H1 (cell line): ENCODE results near the gene FAM174B. TPM values are rescaled to one million over a fixed set of nuclear protein-coding genes. Genes with fewer than 3 reads are reported as not detected.

Experiments
- CTCF ChIA-PET: fragments of 300-600 bp; sonication (Branson Sonifier 250); formaldehyde crosslinking; loops from one replicate; lab custom pipeline; 2021; ENCODE audit not compliant: partially characterized antibody; lab: Charles Lee
- POLR2A ChIA-PET: fragments of 300-600 bp; sonication (Branson Sonifier 250); formaldehyde crosslinking; loops from one replicate; lab custom pipeline; 2021; ENCODE audit warnings: inconsistent platforms; ENCODE audit not compliant: partially characterized antibody; lab: Charles Lee
- DNase-seq, 2 experiments: peaks; one replicate each; pipeline versions ENCODE4 v3.0.0 to v3.0.0-alpha.2; 2010 to 2022; ENCODE audit warnings: low spot score in 2 of 2, low read depth in 1 of 2, mixed read lengths in 1 of 2
- FAIRE-seq: peaks from 2 replicates; lab custom pipeline; 2011; peaks lifted over from hg19 to GRCh38; lab: Jason Lieb, UNC
- H2AFZ ChIP-seq: 2 replicates; pipeline ENCODE4 v1.8.1; 2012; ENCODE audit warnings: low read length, inconsistent platforms
- H2AK5ac ChIP-seq: 2 replicates; pipeline ENCODE4 v1.6.1; 2013; ENCODE audit warnings: low read depth, low read length
- H2BK120ac ChIP-seq: replicated peaks from 2 replicates; pipeline ENCODE3; 2013; ENCODE audit warnings: low read depth, low read length, inconsistent platforms
- H2BK12ac ChIP-seq: 2 replicates; pipeline ENCODE4 v1.6.1; 2013; ENCODE audit warnings: low read depth, low read length
- H2BK15ac ChIP-seq: 2 replicates; pipeline ENCODE4 v1.6.1; 2013; ENCODE audit warnings: low read length
- H2BK20ac ChIP-seq: 2 replicates; pipeline ENCODE4 v1.6.1; 2013; ENCODE audit warnings: low read length
- H2BK5ac ChIP-seq: 2 replicates; pipeline ENCODE4 v1.6.1; 2013; ENCODE audit warnings: low read depth, low read length
- H3K14ac ChIP-seq: 2 replicates; pipeline ENCODE4 v1.6.1; 2013; ENCODE audit warnings: inconsistent platforms; ENCODE audit not compliant: insufficient read length
- H3K18ac ChIP-seq: 2 replicates; pipeline ENCODE4 v1.6.1; 2013; ENCODE audit warnings: low read length; ENCODE audit errors: extremely low read depth
- H3K23ac ChIP-seq: 2 replicates; pipeline ENCODE4 v1.6.1; 2013; ENCODE audit warnings: inconsistent platforms; ENCODE audit not compliant: insufficient read length
- H3K23me2 ChIP-seq: 2 replicates; pipeline ENCODE4 v1.6.1; 2013; ENCODE audit warnings: low read depth, low read length
- H3K27ac ChIP-seq: 2 replicates; pipeline ENCODE4 v1.6.1; 2011; ENCODE audit warnings: low read depth, low read length, inconsistent platforms
- H3K27me3 ChIP-seq, 4 experiments: replicated peaks in 1 of 4; 1 replicate in 1 of 4; 2 replicates in 3 of 4; pipeline versions ENCODE4 v1.6.1 to v1.8.1; 2011 to 2013; ENCODE audit warnings: low read length in 3 of 4, mild to moderate bottlenecking in 3 of 4, inconsistent platforms in 2 of 4, mixed read lengths in 2 of 4, moderate library complexity in 1 of 4; ENCODE audit not compliant: control insufficient read depth in 3 of 4, insufficient read depth in 3 of 4; ENCODE audit errors: extremely low read depth in 1 of 4
- H3K36me3 ChIP-seq, 4 experiments: 2 replicates each; pipeline versions ENCODE4 v1.6.1 to v1.8.1; 2011 to 2013; ENCODE audit warnings: mild to moderate bottlenecking in 4 of 4, low read length in 3 of 4, moderate library complexity in 2 of 4, control low read depth in 1 of 4, inconsistent platforms in 1 of 4; ENCODE audit not compliant: insufficient read depth in 4 of 4, control insufficient read depth in 2 of 4
- H3K4ac ChIP-seq: replicated peaks from 2 replicates; pipeline ENCODE3; 2013; ENCODE audit warnings: low read length, low read depth, mixed read lengths, inconsistent platforms; ENCODE audit not compliant: insufficient read length
- H3K4me1 ChIP-seq, 4 experiments: replicated peaks in 1 of 4; 1 replicate in 1 of 4; 2 replicates in 3 of 4; pipeline versions ENCODE4 v1.6.1 to v1.8.1; 2011 to 2013; ENCODE audit warnings: low read length in 3 of 4, inconsistent platforms in 2 of 4, mixed read lengths in 1 of 4; ENCODE audit not compliant: insufficient read depth in 4 of 4, control insufficient read depth in 3 of 4
- H3K4me2 ChIP-seq, 2 experiments: 2 replicates each; pipeline versions ENCODE4 v1.6.1 to v1.8.1; 2011 to 2013; ENCODE audit warnings: low read depth in 2 of 2, low read length in 2 of 2, control low read depth in 1 of 2, inconsistent platforms in 1 of 2, mild to moderate bottlenecking in 1 of 2; ENCODE audit not compliant: insufficient read depth in 1 of 2
- H3K4me3 ChIP-seq, 4 experiments: fragments of 200-600, 300-600 bp in 1 of 4; sonication (generic), shearing (Covaris generic), sonication (Bioruptor Twin) in 1 of 4; 2 replicates each; pipeline versions ENCODE4 v1.5.1 to v1.8.1; 2011 to 2016; ENCODE audit warnings: low read length in 4 of 4, low read depth in 3 of 4, control low read depth in 2 of 4, inconsistent platforms in 2 of 4, mild to moderate bottlenecking in 2 of 4, mixed read lengths in 1 of 4, moderate library complexity in 1 of 4; ENCODE audit not compliant: insufficient read depth in 2 of 4; ENCODE audit errors: extremely low read depth in 1 of 4
- H3K56ac ChIP-seq: replicated peaks from 2 replicates; pipeline ENCODE3; 2013; ENCODE audit warnings: low read depth, mild to moderate bottlenecking, mixed read lengths, low read length, inconsistent platforms; ENCODE audit not compliant: insufficient read length
- H3K79me1 ChIP-seq: 2 replicates; pipeline ENCODE4 v1.6.1; 2013; ENCODE audit warnings: low read depth, low read length, control low read depth
- H3K79me2 ChIP-seq, 2 experiments: 2 replicates each; pipeline versions ENCODE4 v1.6.1 to v1.8.1; 2012 to 2013; ENCODE audit warnings: low read length in 2 of 2, mild to moderate bottlenecking in 2 of 2, inconsistent platforms in 1 of 2; ENCODE audit not compliant: insufficient read depth in 2 of 2, control insufficient read depth in 1 of 2
- H3K9ac ChIP-seq, 4 experiments: replicated peaks in 1 of 4; 1 replicate in 1 of 4; 2 replicates in 3 of 4; pipeline versions ENCODE4 v1.6.1 to v1.8.1; 2011 to 2013; ENCODE audit warnings: low read depth in 3 of 4, low read length in 3 of 4, control low read depth in 2 of 4, mild to moderate bottlenecking in 2 of 4, moderate library complexity in 2 of 4, inconsistent platforms in 1 of 4; ENCODE audit errors: extremely low read depth in 1 of 4
- H3K9me3 ChIP-seq, 2 experiments: 2 replicates each; pipeline versions ENCODE4 v1.6.1 to v1.8.1; 2012 to 2013; ENCODE audit warnings: mild to moderate bottlenecking in 2 of 2, moderate library complexity in 2 of 2, control low read depth in 1 of 2, inconsistent platforms in 1 of 2, low read depth in 1 of 2, low read length in 1 of 2, mixed read lengths in 1 of 2; ENCODE audit not compliant: insufficient read depth in 2 of 2
- H4K20me1 ChIP-seq, 2 experiments: replicated peaks in 1 of 2; 2 replicates each; pipeline versions ENCODE3 to v1.8.1; 2011 to 2013; ENCODE audit warnings: inconsistent platforms in 2 of 2, low read length in 2 of 2, mild to moderate bottlenecking in 1 of 2; ENCODE audit not compliant: insufficient read depth in 2 of 2, control insufficient read depth in 1 of 2
- H4K5ac ChIP-seq: 2 replicates; pipeline ENCODE4 v1.6.1; 2013; ENCODE audit warnings: low read length, low read depth, mixed read lengths, inconsistent platforms; ENCODE audit not compliant: insufficient read length
- H4K8ac ChIP-seq: 2 replicates; pipeline ENCODE4 v1.8.0; 2013; ENCODE audit warnings: mild to moderate bottlenecking, moderate library complexity, low read length, inconsistent platforms; ENCODE audit not compliant: insufficient read depth; ENCODE audit errors: extremely low read depth
- H4K91ac ChIP-seq: replicated peaks from 2 replicates; pipeline ENCODE3; 2013; ENCODE audit warnings: low read length, mixed read lengths, inconsistent platforms; ENCODE audit not compliant: insufficient read length
- BACH1 ChIP-seq: IDR thresholded peaks from 2 replicates; pipeline ENCODE4 v1.6.1; 2012; ENCODE audit warnings: low read length, improper control_type of control experiment
- CBX5 ChIP-seq: fragments of 300-800, 300-1000 bp; sonication (generic); IDR thresholded peaks from 2 replicates; pipeline ENCODE4 v1.7.1; 2016; ENCODE audit warnings: antibody characterized with exemption, low read length, low read depth
- EZH2 ChIP-seq: fragments of 200-600 bp; sonication (generic); IDR thresholded peaks from 2 replicates; pipeline ENCODE4 v1.7.1; 2012; ENCODE audit warnings: low read depth, mild to moderate bottlenecking, moderate library complexity, low read length, inconsistent platforms; ENCODE audit not compliant: severe bottlenecking
- GTF2F1 ChIP-seq: IDR thresholded peaks from 2 replicates; pipeline ENCODE4 v1.6.1; 2012; ENCODE audit warnings: low read depth, low read length, improper control_type of control experiment, borderline replicate concordance
- HDAC2 ChIP-seq, 2 experiments: fragments of 300-600 bp in 1 of 2; sonication (generic) in 1 of 2; IDR thresholded peaks; 2 replicates each; pipeline ENCODE4 v1.6.1; 2011 to 2012; ENCODE audit warnings: low read depth in 2 of 2, low read length in 2 of 2, mild to moderate bottlenecking in 2 of 2, moderate library complexity in 2 of 2, borderline replicate concordance in 1 of 2, inconsistent platforms in 1 of 2
- JUND ChIP-seq: IDR thresholded peaks from 2 replicates; pipeline ENCODE4 v1.6.1; 2011; ENCODE audit warnings: mild to moderate bottlenecking, improper control_type of control experiment, low read length
- KDM1A ChIP-seq: fragments of 200-600, 300-600 bp; sonication (generic); IDR thresholded peaks from 2 replicates; pipeline ENCODE4 v1.7.1; 2016; ENCODE audit warnings: mild to moderate bottlenecking, low read length, borderline replicate concordance
- POLR2A ChIP-seq, 2 experiments: IDR thresholded peaks; 1 replicate in 1 of 2; 2 replicates in 1 of 2; pipeline ENCODE4 v1.6.1; 2011; ENCODE audit warnings: low read depth in 2 of 2, low read length in 2 of 2, mild to moderate bottlenecking in 2 of 2; ENCODE audit errors: control extremely low read depth in 1 of 2
- RBBP5 ChIP-seq: IDR thresholded peaks from 2 replicates; pipeline ENCODE4 v1.7.1; 2012; ENCODE audit warnings: low read depth, mild to moderate bottlenecking, inconsistent platforms, low read length, moderate library complexity, borderline replicate concordance
- RXRA ChIP-seq: IDR thresholded peaks from 2 replicates; pipeline ENCODE4 v1.6.1; 2011; ENCODE audit warnings: low read depth, mild to moderate bottlenecking, low read length, moderate library complexity; ENCODE audit not compliant: insufficient read depth
- SP4 ChIP-seq: IDR thresholded peaks from 2 replicates; pipeline ENCODE4 v1.6.1; 2012; ENCODE audit warnings: low read length, inconsistent platforms
- SRF ChIP-seq: IDR thresholded peaks from 2 replicates; pipeline ENCODE4 v1.6.1; 2011; ENCODE audit warnings: mild to moderate bottlenecking, low read depth, low read length, moderate library complexity
- SUZ12 ChIP-seq: fragments of 200-600 bp; sonication (generic); IDR thresholded peaks from 2 replicates; pipeline ENCODE4 v1.6.1; 2012; ENCODE audit warnings: mild to moderate bottlenecking, inconsistent platforms, low read length, moderate library complexity, mixed read lengths
- WGBS, 2 experiments: shearing (Covaris generic) in 1 of 2; methylation state at CpG; one replicate each; pipeline versions ENCODE4 v1.1.6 to v1.1.7; 2013 to 2015; ENCODE audit warnings: low lambda C conversion rate in 2 of 2, mixed read lengths in 2 of 2, inconsistent platforms in 1 of 2, low coverage in 1 of 2, missing lambda C conversion rate in 1 of 2; ENCODE audit not compliant: insufficient replicate concordance in 2 of 2, insufficient coverage in 1 of 2, insufficient read length in 1 of 2; ENCODE audit errors: extremely low coverage in 1 of 2, missing lambda C conversion rate in 1 of 2; 5-methylcytosine and 5-hydroxymethylcytosine counted together
- polyA plus RNA-seq, 7 experiments: library from polyadenylated mRNA; depleted of rRNA in 3 of 7; stranded (reverse) in 5 of 7; unstranded in 2 of 7; fragments of >200 nt in 5 of 7; fragments of 200-250 nt in 2 of 7; gene quantifications; 1 replicate in 5 of 7; 2 replicates in 1 of 7; 4 replicates in 1 of 7; pipeline versions ENCODE4 v1.2.1 to v1.2.3, GENCODE V29; 2011 to 2013; ENCODE audit warnings: missing spikeins in 2 of 7, mixed read lengths in 2 of 7
- total RNA-seq: library from RNA; stranded (reverse); fragmentation: NEBNext Ultra II Directional; extraction: Animal tissue kit (Norgen Biotek cat#: 25700); gene quantifications from 2 replicates; pipeline ENCODE4 v1.2.1, GENCODE V29; 2021
- TF ChIP-seq, protein P1 (sequence below): IDR thresholded peaks from 2 replicates; pipeline ENCODE4 v1.6.1; 2012; ENCODE audit warnings: inconsistent platforms

FAM174B gene
- total and polyA plus RNA-seq, 2 of the 8 experiments (the other 6 are each of a cell fraction or from before 2014, with no cell fraction given) = 9.3 to 35.2 TPM

DNA sequence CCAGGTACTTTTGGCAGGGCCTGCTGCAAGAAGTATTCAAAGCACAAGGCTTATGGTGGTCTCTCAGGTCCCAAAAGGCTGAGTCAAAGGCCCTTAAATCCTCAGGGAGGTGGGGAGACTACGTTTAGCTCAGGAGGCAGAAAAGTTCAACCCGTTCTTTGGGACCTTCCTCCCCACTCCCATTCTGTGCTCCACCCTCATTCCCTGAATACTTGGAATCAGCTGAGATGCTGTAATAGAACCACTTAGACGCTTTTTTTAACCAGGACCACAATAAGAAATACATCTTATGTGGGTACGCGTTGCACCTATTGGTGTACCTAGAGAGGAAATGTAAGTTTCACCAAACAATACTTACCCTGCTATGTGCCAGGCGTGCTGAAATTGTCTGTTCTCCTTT is 58.0 kb downstream of the FAM174B start:
- no peak overlapping the region for H3K18ac ChIP-seq
- H3K4me1 ChIP-seq = no peaks in the 10 kb centered on the region
- H4K8ac ChIP-seq = no peak overlapping the region
- H2AK5ac ChIP-seq = no peak overlapping the region
- no peak overlapping the region for H3K23ac ChIP-seq
- H3K4ac ChIP-seq = no peak overlapping the region
- no peak overlapping the region for H2BK20ac ChIP-seq
- no peaks in the 10 kb centered on the region; a peak in 1 of 7 replicates for H3K27me3 ChIP-seq
- no peaks in the 10 kb centered on the region for H4K20me1 ChIP-seq
- no peak overlapping the region for H4K5ac ChIP-seq
- H2BK12ac ChIP-seq = no peak overlapping the region
- H3K4me2 ChIP-seq = no peak overlapping the region
- no peaks in the 10 kb centered on the region for H3K79me1 ChIP-seq
- CTCF ChIA-PET = no interaction called here
- WGBS, 2 experiments = 90% methylated on average over 6 of the region's 6 CpGs; no CpG with 5 or more reads in 1 of the 2 experiments
- H3K27ac ChIP-seq = no peak overlapping the region
- no peaks in the 10 kb centered on the region for H3K9me3 ChIP-seq
- no peak overlapping the region for H2BK15ac ChIP-seq
- no peak overlapping the region for H3K14ac ChIP-seq
- no peak overlapping the region for H2AFZ ChIP-seq
- H4K91ac ChIP-seq = no peak overlapping the region
- no peak overlapping the region for H3K4me3 ChIP-seq
- H3K36me3 ChIP-seq = no peaks in the 10 kb centered on the region
- H2BK120ac ChIP-seq = no peak overlapping the region
- H2BK5ac ChIP-seq = no peak overlapping the region
- no peaks in the 10 kb centered on the region for H3K23me2 ChIP-seq
- FAIRE-seq = no peak
- POLR2A ChIA-PET = no interaction called here
- H3K9ac ChIP-seq = no peak overlapping the region
- H3K56ac ChIP-seq = no peak overlapping the region
- no peaks in the 10 kb centered on the region for H3K79me2 ChIP-seq
- no peak for DNase-seq
- TF ChIP-seq RXRA (no peak), SUZ12 (no peak), JUND (no peak), HDAC2 (IDR thresholded peaks at IDR 0.05; ENCODE audit: borderline replicate concordance in 1 of 2, low read depth in 2 of 2, low read length in 2 of 2) (no peak), SP4 (no peak), SRF (no peak), POLR2A (IDR thresholded peaks at IDR 0.05; ENCODE audit: control extremely low read depth in 1 of 2, low read depth in 2 of 2, low read length in 2 of 2) (no peak), KDM1A (no peak), BACH1 (no peak), EZH2 (no peak), CBX5 (no peak), RBBP5 (no peak), GTF2F1 (no peak)
- TF ChIP-seq, protein P1, sequence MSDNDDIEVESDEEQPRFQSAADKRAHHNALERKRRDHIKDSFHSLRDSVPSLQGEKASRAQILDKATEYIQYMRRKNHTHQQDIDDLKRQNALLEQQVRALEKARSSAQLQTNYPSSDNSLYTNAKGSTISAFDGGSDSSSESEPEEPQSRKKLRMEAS = no peak
